Activated CD8-positive, alpha-beta memory T cell treated with anti-CD3 and anti-CD28 coated beads, Interleukin-2, amount 10 ng/mL, durations not matched to agents 7 days and 5 days (primary cell): ENCODE measurements around the gene BAIAP2L1. TPM values are rescaled to one million over a fixed set of nuclear protein-coding genes. Genes with fewer than 3 reads are reported as not detected.
"Not testable (repeated sequence)": the region's sequence is repeated elsewhere in the genome, so short reads cannot be mapped to it uniquely, and the experiment has no call there.

Source experiments
- ATAC-seq: fragments of 150-1000 bp; cut with Tn5 transposase; one replicate; pipeline ENCODE4 v1.10.0; 2021; ENCODE audit warnings: moderate library complexity
- CTCF ChIA-PET: fragments of 350-600 bp; sonication (Branson Sonifier 250); formaldehyde crosslinking; loops from one replicate; lab custom pipeline; 2021; ENCODE audit warnings: antibody characterized with exemption; lab: Charles Lee
- DNase-seq: peaks from one replicate; pipeline ENCODE4 v3.0.0-alpha.2; 2020
- H3K27ac Mint-ChIP-seq: one replicate; pipeline ENCODE4 v1.8.0; 2021; ENCODE audit warnings: mild to moderate bottlenecking, mixed read lengths
- H3K27me3 Mint-ChIP-seq: one replicate; pipeline ENCODE4 v1.8.0; 2021; ENCODE audit warnings: mixed read lengths
- H3K36me3 Mint-ChIP-seq: one replicate; pipeline ENCODE4 v1.8.0; 2021; ENCODE audit warnings: mild to moderate bottlenecking, mixed read lengths
- H3K4me1 Mint-ChIP-seq: one replicate; pipeline ENCODE4 v1.8.0; 2021; ENCODE audit warnings: mixed read lengths
- H3K4me3 Mint-ChIP-seq: one replicate; pipeline ENCODE4 v1.8.0; 2021; ENCODE audit warnings: mild to moderate bottlenecking, moderate library complexity, mixed read lengths
- H3K9me3 Mint-ChIP-seq: one replicate; pipeline ENCODE4 v1.8.0; 2022; ENCODE audit warnings: low read depth, mixed read lengths
- total RNA-seq, 2 experiments: library from RNA; stranded (reverse); gene quantifications; one replicate each; pipeline ENCODE4 v1.2.3, GENCODE V29; 2021

BAIAP2L1 gene
- total RNA-seq, 2 experiments from 2014 or later = 1.1 to 1.4 TPM

GRCh38 chr7:98317366-98318040 lies 83.4 kb downstream of the BAIAP2L1 start:
- H3K4me1 Mint-ChIP-seq = no peaks in the 10 kb centered on the region
- H3K27me3 Mint-ChIP-seq = no peaks in the 10 kb centered on the region
- H3K36me3 Mint-ChIP-seq = no peaks in the 10 kb centered on the region
- H3K4me3 Mint-ChIP-seq = no peak overlapping the region
- H3K9me3 Mint-ChIP-seq = peaks cover 4% of the 10 kb centered on the region
- DNase-seq (no peak), ATAC-seq (no peak)
- no peak overlapping the region for H3K27ac Mint-ChIP-seq
- CTCF ChIA-PET = no interaction called here

DNA sequence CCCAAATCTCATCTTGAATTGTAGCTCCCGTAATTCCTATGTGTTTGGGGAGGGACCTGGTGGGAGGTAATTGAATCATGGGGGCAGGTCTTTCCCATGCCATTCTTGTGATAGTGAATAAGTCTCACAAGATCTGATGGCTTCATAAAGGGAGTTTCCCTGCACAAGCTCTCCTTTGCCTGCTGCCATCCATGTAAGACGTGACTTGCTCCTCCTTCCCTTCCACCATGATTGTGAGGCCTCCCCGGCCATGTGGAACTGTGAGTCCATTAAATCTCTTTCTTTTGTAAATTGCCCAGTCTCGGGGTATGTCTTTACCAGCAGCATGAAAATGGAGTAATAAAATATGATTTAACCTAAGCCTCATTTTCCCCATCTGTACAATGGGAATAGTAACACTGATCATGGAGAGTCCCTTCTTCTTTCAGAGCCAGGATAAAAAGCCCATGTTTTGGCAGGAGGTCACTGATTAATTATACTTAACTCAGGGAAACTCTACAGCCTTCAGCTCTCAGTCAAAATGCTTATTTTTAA lies 84.8 kb downstream of the BAIAP2L1 start:
- CTCF ChIA-PET, H3K4me1 Mint-ChIP-seq, H3K27me3 Mint-ChIP-seq: not testable (repeated sequence)

DNA sequence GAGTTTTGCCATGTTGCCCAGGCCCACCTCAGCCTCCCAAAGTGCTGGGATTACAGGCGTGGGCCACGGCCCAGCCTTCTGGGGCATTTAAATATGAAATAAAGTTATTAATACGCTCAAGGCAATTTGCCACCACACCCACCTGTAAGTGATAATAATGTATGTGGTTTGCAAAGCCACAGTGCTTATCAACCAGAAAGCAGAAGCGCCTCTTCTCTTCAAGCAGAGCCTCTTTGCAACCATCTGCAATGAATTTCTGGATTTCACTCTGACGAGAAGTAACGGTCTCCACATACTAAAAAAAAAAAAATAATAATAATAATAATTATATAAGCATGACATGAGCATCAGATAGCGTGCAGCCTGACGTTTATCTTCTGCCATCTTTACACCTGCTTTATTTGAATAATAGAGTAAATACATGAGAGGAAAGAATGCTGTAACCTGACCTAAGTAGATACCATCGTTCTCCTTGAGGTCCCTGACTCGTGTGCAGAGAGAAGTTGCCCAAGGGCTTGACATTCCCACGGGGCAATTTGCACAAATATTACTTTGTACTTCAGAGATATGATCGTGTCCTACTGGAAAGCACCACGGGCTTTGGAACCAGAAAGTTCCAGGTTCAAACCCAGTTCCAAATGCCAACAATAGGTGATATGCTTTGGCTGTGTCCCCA lies 85.4 kb downstream of the BAIAP2L1 start:
- Mint-ChIP-seq H3K4me3 (no peak overlapping the region), H3K27me3 (no peaks in the 10 kb centered on the region), H3K27ac (no peak overlapping the region), H3K36me3 (no peaks in the 10 kb centered on the region), H3K9me3 (peaks cover 4% of the 10 kb centered on the region), H3K4me1 (no peaks in the 10 kb centered on the region)
- CTCF ChIA-PET = no interaction called here
- no peak for ATAC-seq
- no peak for DNase-seq

More for the DNA sequence above, 84.8 kb downstream of the BAIAP2L1 start:
- not testable (repeated sequence) for ATAC-seq, H3K27ac Mint-ChIP-seq, H3K9me3 Mint-ChIP-seq, H3K36me3 Mint-ChIP-seq, DNase-seq, H3K4me3 Mint-ChIP-seq

GRCh38 chr7:98314469-98314868 lies 86.4 kb downstream of the BAIAP2L1 start:
- no peaks in the 10 kb centered on the region for H3K4me1 Mint-ChIP-seq
- H3K4me3 Mint-ChIP-seq = no peak overlapping the region
- CTCF ChIA-PET = no interaction called here
- no peaks in the 10 kb centered on the region for H3K36me3 Mint-ChIP-seq
- ATAC-seq = no peak
- H3K9me3 Mint-ChIP-seq = peaks cover 4% of the 10 kb centered on the region
- H3K27ac Mint-ChIP-seq = no peak overlapping the region
- DNase-seq = no peak
- H3K27me3 Mint-ChIP-seq = no peaks in the 10 kb centered on the region

DNA sequence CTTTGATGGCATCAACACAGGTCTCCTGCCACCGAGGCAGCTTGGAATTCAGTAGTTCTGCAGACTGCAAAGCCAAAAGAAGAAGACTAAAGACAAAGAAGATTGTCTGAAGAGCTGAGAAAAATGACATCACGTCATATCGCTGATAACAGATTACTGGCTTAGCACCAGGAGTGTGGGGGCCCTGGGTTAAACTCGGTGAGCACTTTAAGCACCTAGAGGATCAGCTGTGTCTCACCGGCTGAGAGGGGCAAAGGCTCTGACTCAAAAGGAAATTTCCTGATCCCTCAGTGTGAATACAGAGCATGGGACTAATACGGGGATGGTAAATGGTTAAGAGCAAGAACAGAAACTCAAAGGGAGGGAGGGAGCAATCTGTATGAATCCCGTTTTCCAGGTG lies 88.7 kb downstream of the BAIAP2L1 start:
- CTCF ChIA-PET = no interaction called here
- Mint-ChIP-seq H3K9me3 (peaks cover 4% of the 10 kb centered on the region), H3K27ac (no peak overlapping the region), H3K4me3 (no peak overlapping the region), H3K4me1 (no peaks in the 10 kb centered on the region), H3K36me3 (no peaks in the 10 kb centered on the region), H3K27me3 (no peaks in the 10 kb centered on the region)
- DNase-seq (no peak), ATAC-seq (no peak)

GRCh38 chr7:98309566-98309965 lies 91.3 kb downstream of the BAIAP2L1 start:
- no peaks in the 10 kb centered on the region for H3K4me1 Mint-ChIP-seq
- ATAC-seq (no peak), DNase-seq (no peak)
- H3K4me3 Mint-ChIP-seq = no peak overlapping the region
- H3K27ac Mint-ChIP-seq = no peak overlapping the region
- CTCF ChIA-PET = no interaction called here
- no peaks in the 10 kb centered on the region for H3K36me3 Mint-ChIP-seq
- no peaks in the 10 kb centered on the region for H3K9me3 Mint-ChIP-seq
- no peaks in the 10 kb centered on the region for H3K27me3 Mint-ChIP-seq

DNA sequence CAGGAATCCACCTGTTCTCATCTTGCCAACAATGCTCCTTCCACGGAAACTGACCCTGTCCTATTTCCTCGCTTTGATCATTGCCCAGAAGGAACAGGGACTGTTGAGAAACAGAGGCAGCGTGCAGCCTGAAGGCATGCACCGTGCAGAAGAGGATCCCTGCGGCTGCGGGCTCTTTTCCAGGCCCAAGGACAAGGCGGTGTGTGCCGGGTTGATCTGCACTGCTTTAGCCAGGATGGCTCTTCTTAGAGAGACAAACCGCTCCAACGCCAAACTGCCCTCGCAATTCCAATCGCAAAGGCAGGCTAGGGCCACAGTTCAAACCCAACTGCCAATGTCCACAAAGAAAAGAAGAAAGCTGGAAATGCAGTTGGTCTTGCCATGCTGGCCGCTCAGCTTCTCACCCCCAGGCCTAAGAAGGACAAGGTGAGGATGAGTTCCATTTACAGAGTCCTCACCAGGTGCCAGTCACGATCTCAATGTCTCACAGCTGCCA lies 92.9 kb downstream of the BAIAP2L1 start:
- no peak for DNase-seq

DNA sequence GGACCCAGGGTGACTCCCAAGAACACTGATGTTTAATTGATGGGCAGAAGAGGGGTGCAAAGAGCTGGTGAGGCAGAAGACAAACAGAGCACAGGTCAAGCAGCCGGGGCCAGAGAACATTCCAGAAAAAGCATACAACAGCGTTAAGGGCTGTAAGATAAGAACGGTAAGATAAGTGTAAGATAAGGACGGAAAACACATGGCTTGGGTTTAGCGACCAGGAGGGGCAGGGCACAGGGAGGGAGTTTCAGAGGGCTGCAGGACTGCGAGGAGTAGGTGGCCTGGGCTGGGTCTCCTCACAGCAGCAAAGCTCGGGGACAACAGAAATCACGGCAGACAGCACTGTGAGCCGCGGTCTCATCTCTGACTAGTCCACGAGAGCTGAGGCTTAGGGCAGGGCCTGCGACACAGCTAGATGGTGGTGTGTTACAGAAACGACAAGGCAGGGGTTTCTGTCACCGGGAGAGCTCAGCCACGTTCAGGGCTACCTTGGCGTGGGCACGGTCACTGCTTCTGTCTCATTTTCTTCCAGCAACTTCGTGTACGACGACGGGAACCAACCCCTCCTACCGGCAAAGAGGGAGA lies 94.8 kb downstream of the BAIAP2L1 start:
- Mint-ChIP-seq H3K27me3 (no peaks in the 10 kb centered on the region), H3K4me1 (no peaks in the 10 kb centered on the region), H3K36me3 (no peaks in the 10 kb centered on the region), H3K9me3 (no peaks in the 10 kb centered on the region), H3K4me3 (no peak overlapping the region), H3K27ac (no peak overlapping the region)
- DNase-seq (no peak), ATAC-seq (no peak)
- CTCF ChIA-PET = no interaction called here

More for the DNA sequence above, 92.9 kb downstream of the BAIAP2L1 start:
- Mint-ChIP-seq H3K36me3 (no peaks in the 10 kb centered on the region), H3K27me3 (no peaks in the 10 kb centered on the region), H3K27ac (no peak overlapping the region), H3K9me3 (no peaks in the 10 kb centered on the region), H3K4me3 (no peak overlapping the region), H3K4me1 (no peaks in the 10 kb centered on the region)
- CTCF ChIA-PET = no interaction called here
- ATAC-seq = no peak

GRCh38 chr7:98303906-98304305 lies 97.0 kb downstream of the BAIAP2L1 start:
- H3K36me3 Mint-ChIP-seq = no peaks in the 10 kb centered on the region
- no peak for ATAC-seq
- H3K9me3 Mint-ChIP-seq = no peaks in the 10 kb centered on the region
- CTCF ChIA-PET = no interaction called here
- H3K4me3 Mint-ChIP-seq = no peak overlapping the region
- H3K27ac Mint-ChIP-seq = no peak overlapping the region
- DNase-seq = no peak
- no peaks in the 10 kb centered on the region for H3K27me3 Mint-ChIP-seq
- no peaks in the 10 kb centered on the region for H3K4me1 Mint-ChIP-seq

- Mint-ChIP-seq H3K36me3 (no peaks in the 10 kb centered on the region), H3K27ac (no peak overlapping the region), H3K4me1 (no peaks in the 10 kb centered on the region), H3K4me3 (no peak overlapping the region), H3K27me3 (no peaks in the 10 kb centered on the region), H3K9me3 (no peaks in the 10 kb centered on the region)
- DNase-seq (no peak), ATAC-seq (no peak)
- CTCF ChIA-PET = no interaction called here
Measured at GRCh38 chr7:98303176-98303865, 97.6 kb downstream of the BAIAP2L1 start.

- Mint-ChIP-seq H3K4me1 (no peaks in the 10 kb centered on the region), H3K27ac (no peak overlapping the region), H3K27me3 (no peaks in the 10 kb centered on the region), H3K36me3 (no peaks in the 10 kb centered on the region), H3K4me3 (no peak overlapping the region), H3K9me3 (no peaks in the 10 kb centered on the region)
- DNase-seq (no peak), ATAC-seq (no peak)
- CTCF ChIA-PET = no interaction called here
Measured at GRCh38 chr7:98301693-98302470, 99.0 kb downstream of the BAIAP2L1 start.

DNA sequence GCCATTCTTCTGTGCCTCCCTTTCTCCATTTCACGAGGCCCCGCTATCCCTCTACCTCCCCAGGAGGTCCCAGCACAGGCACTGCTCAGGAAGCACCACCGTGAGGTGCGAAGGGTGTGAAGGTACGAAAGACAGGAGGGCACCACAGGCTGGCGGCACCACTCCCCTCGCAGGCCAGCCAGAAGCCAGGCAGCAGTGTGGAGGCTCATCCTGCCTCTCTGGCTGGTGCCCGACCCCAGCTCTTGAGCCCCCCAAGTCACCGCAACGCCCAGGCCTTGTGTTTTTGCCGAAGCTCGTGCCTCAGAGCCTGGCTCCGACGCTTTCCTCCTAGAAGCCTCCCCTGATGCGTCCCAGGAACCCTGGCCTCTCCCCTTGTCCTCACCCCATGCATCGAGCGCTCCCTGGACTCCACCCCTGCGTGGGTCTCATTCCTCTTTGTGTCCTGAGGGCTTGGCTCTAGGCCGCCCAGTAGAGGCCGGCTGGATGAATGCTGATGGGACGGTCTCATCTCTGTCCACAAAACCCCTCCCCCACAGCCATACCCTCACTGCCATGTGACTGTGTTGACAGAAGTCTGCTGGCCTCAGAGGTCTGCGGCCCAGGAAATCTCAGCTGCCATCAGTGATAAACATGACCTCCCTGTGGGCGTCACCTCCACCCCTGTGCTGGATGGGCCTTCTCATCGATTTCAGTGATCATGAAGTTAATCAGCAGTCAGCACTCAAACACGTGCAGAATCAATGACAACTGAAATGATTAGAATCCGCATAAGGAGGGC lies 100.1 kb downstream of the BAIAP2L1 start:
- no peak overlapping the region for H3K27ac Mint-ChIP-seq
- DNase-seq (no peak), ATAC-seq (no peak)
- H3K36me3 Mint-ChIP-seq = no peaks in the 10 kb centered on the region
- CTCF ChIA-PET = no interaction called here
- no peaks in the 10 kb centered on the region for H3K4me1 Mint-ChIP-seq
- no peak overlapping the region for H3K4me3 Mint-ChIP-seq
- H3K9me3 Mint-ChIP-seq = no peaks in the 10 kb centered on the region
- no peaks in the 10 kb centered on the region for H3K27me3 Mint-ChIP-seq
